ENCODE measurements around the gene MPRIP.
"Not testable (repeated sequence)": the region's sequence is repeated elsewhere in the genome, so short reads cannot be mapped to it uniquely, and the experiment has no call there.

MPRIP gene

DNA sequence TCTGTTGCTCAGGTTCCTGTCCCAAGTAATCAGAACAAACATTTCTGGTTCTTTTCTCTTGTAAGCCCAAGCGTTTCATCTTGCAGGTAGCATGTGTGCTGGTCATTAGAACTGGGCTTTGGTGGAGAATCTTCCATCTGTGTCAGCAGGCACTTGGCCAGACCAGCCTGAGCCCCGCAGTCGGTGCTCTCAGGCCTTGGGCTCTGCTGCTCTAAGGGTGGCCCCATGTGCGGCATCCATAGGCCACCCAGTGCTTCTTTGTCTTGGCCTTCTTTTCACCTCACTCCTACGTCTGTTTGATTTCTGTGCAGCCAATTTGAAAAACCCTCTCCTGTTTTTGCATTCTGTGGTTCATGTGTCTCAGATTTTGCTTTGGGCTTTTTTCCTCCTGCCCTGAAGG lies 112.3 kb downstream of the MPRIP start:
- FAIRE-seq, result no peak
- DNase-seq (ENCODE audit: extremely low spot score, insufficient read length, low read depth), result no peak

DNA sequence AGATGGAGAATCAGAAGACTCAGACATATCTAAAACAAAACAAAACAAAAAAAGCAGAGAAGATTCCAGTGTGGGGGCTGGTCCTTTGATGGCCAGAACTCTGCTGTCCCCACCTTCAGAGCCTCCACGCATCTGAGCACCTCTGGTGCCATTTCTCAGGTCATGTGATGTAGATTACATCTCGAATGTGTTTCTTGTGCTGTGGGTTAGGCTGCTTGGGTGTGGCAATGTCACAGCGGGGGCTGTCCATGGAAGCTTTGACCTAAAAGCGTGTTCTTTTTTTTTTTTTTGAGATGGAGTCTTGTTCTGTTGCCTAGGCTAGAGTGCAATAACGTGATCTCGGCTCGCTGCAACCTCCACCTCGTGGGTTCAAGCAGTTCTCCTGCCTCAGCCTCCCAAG lies 112.7 kb downstream of the MPRIP start:
- DNase-seq (ENCODE audit: extremely low spot score, insufficient read length, low read depth) (no peak), FAIRE-seq (no peak)

DNA sequence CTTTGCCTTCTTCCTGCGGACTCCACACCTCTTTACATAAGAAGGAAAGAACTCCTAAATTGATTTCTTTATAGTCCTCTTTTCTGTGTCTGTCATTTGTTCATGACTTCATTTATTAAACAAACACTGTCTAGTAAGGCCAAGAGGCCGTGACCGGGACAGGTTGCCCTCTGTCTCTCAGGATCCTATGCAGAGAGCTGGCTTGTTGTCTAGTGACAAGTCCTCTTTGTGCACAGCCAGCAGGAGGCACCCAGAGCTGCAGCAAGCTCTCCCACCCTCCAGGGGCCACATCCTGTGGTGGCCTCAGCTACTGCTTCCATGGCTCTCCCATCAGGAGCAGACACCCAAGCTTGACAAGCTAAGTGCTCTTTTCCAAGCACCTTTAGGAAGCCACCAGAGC lies 113.3 kb downstream of the MPRIP start:
- no peak for DNase-seq (ENCODE audit: extremely low spot score, insufficient read length, low read depth)
- FAIRE-seq, result no peak

DNA sequence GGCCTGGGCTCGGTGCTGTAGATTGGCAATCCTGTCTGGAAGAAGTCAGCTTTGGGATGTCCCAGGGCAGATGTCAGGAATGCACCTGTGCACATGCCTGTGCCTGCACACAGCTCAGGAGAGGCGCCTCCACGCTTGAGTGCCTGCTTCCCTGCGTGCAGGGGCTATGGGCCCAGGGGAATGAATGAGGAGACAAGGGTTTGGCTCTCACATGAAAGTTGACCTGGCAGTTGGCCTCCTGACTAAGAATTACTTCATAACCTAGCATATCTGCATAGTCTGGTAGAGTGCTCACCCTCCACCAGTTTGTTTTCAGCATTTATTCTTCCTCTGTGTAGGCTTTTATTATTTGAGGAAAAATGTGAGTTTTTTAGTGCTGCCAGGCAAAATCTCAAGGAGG lies 113.8 kb downstream of the MPRIP start:
- no peak for FAIRE-seq
- no peak for DNase-seq (ENCODE audit: extremely low spot score, insufficient read length, low read depth)

DNA sequence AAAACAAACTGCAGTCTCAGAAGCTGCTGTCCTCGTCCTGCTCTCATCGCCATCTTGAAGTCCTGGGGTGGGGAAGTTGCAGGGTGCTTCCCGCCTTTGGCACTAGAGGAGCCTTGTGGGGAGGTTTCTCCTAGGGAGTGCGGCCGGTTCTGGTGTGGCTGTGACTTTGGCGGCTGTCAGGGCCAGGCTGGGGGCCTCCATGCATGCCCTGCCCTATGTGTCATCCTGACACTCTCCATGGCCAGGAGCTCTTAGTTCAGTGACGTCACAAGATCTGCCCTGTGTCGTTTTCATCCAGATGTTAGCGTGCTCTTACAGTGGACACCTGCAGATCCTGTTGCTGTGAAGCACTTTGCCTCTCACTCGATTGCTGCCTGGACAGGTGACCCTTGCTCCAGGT lies 114.3 kb downstream of the MPRIP start:
- FAIRE-seq (no peak), DNase-seq (ENCODE audit: extremely low spot score, insufficient read length, low read depth) (no peak)

DNA sequence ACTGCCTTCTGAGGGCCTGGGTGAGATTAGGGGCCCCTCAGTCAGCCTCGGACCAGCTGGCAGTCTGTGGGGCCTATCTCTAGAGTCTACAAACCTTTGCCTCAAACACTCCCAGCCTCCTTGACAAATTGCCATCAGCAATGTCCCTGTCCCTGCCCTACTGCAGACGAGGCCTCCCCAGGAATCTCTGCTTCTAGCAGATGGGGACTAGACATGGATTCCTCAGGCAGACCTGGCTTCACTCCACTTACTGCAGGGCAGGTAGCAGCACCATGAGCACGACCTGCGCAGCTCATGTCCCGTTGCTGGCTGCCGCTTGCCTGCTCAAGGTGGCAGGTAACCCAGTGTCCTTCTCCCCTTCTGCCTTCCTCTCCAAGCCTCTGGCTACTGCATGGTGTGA lies 114.8 kb downstream of the MPRIP start:
- DNase-seq (ENCODE audit: extremely low spot score, insufficient read length, low read depth) (no peak), FAIRE-seq (no peak)

DNA sequence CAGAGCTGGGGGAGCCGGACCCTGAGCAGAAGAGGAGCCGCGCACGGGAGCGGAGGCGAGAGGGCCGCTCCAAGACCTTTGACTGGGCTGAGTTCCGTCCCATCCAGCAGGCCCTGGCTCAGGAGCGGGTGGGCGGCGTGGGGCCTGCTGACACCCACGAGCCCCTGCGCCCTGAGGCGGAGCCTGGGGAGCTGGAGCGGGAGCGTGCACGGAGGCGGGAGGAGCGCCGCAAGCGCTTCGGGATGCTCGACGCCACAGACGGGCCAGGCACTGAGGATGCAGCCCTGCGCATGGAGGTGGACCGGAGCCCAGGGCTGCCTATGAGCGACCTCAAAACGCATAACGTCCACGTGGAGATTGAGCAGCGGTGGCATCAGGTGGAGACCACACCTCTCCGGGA lies 116.2 kb downstream of the MPRIP start:
- not testable (repeated sequence) for FAIRE-seq; DNase-seq (ENCODE audit: extremely low spot score, insufficient read length, low read depth)

DNA sequence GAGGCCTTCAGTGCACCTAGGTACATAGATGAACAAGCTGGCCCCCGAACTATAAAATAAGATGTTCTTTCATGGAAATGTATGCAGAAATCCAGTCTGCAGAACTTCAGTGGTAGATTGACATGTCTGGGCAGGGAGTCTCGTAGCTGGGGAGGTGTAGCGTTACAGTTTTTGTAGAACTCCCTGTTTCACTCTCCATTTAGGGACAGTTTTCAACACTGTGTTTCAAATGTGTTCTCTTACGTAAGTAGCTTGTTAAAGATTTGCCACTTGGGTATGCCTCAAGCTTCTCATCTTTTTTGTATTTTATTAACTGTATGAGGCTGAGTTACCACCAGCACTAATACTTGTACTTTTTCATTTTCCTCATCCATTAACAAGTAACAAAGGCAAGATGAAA lies 117.3 kb downstream of the MPRIP start:
- no peak for FAIRE-seq
- no peak for DNase-seq (ENCODE audit: extremely low spot score, insufficient read length, low read depth)

DNA sequence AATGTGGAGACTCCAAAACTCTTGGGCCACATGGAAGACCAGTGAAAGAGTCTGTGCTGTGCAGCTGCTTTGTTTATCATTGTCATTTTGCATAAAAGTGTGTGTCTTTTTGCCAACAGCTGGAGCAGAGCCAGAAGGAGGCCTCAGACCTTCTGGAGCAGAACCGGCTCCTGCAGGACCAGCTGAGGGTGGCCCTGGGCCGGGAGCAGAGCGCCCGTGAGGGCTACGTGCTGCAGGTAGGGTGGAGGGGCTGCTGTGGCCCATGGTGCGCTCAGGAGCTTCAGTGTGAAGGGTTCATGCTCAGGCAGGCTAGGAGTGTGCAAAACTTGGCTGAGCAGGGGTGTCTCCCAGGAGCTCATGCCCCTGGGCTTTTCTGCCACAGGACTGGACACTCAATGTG lies 118.9 kb downstream of the MPRIP start:
- FAIRE-seq, result no peak

DNA sequence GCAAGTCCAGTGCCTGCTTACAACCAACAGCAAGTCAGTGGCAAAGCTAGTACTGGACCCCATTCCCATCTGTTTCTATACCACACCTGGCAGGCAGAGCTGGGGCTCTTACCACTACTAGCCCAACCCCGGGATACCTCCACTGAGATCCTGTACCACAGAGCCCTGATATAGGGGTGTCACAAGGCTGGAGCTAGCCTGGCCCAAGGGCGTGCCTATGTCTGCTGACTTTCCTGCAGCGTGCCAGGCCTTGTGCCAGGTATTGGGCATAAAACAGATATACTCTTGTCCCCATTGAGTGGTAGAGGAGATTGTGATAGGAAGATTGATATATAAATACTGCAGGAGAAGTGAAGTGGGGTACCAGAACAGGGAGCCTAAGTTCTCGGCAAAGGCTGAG lies 119.5 kb downstream of the MPRIP start:
- DNase-seq (ENCODE audit: extremely low spot score, insufficient read length, low read depth) (no peak), FAIRE-seq (no peak)

More for the DNA sequence above, 118.9 kb downstream of the MPRIP start:
- no peak for DNase-seq (ENCODE audit: extremely low spot score, insufficient read length, low read depth)

DNA sequence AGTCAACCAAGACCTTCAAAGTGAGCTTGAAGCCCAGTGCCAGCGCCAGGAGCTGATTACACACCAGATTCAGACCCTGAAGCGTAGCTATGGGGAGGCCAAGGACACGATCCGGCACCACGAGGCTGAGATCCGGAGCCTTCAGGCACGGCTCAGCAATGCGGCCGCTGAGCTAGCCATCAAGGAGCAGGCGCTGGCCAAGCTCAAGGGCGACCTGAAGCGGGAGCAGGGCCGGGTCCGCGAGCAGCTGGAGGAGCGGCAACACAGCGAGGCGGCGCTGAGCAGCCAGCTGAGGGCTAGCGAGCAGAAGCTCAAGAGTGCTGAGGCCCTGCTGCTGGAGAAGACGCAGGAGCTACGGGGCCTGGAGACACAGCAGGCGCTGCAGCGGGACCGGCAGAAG lies 121.9 kb downstream of the MPRIP start:
- no peak for DNase-seq (ENCODE audit: extremely low spot score, insufficient read length, low read depth)
- no peak for FAIRE-seq

DNA sequence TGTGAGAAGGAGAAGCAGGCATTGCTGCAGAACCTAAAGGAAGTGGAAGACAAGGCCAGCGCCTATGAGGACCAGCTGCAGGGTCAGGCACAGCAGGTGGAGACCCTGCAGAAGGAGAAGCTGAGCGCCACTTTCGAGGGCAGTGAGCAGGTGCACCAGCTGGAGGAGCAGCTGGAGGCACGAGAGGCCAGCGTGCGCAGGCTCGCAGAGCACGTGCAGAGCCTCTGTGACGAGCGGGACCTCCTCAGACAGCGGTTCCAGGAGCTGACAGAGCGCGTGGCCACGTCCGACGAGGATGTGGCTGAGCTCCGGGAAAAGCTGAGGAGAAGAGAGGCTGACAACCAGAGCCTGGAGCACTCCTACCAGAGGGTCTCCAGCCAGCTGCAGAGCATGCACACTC lies 122.4 kb downstream of the MPRIP start:
- DNase-seq (ENCODE audit: extremely low spot score, insufficient read length, low read depth) (no peak), FAIRE-seq (no peak)

DNA sequence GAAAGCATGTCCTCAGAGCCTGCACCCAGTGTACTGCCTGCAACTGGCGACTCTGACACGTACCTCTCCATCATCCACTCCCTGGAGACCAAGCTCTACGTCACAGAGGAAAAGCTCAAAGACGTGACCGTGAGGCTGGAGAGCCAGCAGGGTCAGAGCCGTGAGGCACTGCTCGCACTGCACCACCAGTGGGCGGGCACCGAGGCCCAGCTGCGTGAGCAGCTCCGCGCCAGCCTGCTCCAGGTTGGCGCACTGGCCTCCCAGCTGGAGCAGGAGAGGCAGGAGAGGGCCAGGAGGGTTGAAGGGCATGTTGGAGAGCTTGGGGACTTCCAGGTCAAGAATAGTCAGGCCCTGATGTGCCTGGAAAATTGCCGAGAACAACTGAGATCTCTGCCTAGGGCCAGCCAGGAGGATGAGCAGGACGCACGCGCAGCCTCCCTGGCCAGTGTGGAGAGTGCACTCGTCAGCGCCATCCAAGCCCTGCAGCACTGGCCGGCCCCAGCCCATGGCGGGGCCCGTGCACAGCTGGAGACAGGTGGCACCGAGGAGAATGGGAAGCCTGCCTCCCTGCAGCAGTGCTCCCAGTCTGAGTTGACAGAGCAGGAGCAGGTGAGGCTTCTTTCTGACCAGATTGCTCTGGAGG lies 123.5 kb downstream of the MPRIP start:
- DNase-seq (ENCODE audit: extremely low spot score, insufficient read length, low read depth) (no peak), FAIRE-seq (no peak)

DNA sequence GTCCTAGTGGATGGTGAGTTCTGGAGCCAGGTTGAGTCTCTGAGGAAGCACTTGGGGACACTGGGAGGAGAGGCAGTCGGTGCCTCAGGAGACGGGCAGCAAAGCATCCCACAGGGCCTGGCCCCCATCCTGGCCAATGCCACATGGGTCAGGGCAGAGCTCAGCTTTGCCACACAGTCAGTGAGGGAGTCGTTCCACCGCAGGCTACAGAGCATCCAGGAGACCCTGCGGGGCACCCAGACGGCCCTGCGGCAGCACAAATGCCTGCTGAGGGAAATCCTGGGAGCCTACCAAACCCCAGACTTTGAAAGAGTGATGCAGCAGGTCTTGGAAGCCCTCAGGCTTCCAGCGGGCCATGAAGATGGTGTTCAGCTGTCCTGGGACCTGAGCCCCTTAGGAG lies 124.2 kb downstream of the MPRIP start:
- DNase-seq (ENCODE audit: extremely low spot score, insufficient read length, low read depth) (no peak), FAIRE-seq (no peak)

DNA sequence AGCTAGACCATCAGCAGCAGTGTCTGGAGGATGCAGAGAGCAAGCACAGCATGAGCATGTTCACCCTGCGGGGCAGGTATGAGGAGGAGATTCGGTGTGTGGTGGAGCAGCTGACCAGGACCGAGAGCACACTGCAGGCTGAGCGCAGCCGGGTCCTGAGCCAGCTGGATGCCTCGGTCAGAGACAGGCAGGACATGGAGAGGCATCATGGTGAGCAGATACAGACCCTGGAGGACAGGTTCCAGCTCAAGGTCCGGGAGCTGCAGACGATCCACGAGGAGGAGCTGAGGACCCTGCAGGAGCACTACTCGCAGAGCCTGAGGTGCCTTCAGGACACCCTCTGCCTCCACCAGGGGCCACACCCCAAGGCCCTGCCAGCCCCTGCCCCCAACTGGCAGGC lies 125.1 kb downstream of the MPRIP start:
- no peak for FAIRE-seq
- no peak for DNase-seq (ENCODE audit: extremely low spot score, insufficient read length, low read depth)

DNA sequence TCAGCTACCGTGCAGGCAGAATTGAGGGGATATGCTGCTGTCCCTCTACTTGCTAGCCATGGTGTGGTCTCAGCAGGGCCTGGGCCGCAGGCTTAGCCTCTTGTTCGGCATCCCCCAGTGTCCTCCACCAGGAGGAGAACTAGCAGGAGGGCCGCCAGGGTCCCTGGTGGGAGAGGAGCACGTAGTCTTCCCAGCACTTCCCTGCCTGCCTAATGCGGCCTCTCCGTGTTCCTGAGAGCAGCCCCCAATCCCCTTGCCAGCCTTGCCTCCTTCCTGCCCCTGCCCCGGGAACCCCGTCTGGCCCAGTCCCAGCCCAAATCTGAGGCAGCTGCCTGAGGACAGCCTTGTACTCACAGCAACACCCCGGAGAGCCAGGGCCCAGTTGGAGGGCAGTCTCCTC lies 125.7 kb downstream of the MPRIP start:
- FAIRE-seq (no peak), DNase-seq (ENCODE audit: extremely low spot score, insufficient read length, low read depth) (no peak)

DNA sequence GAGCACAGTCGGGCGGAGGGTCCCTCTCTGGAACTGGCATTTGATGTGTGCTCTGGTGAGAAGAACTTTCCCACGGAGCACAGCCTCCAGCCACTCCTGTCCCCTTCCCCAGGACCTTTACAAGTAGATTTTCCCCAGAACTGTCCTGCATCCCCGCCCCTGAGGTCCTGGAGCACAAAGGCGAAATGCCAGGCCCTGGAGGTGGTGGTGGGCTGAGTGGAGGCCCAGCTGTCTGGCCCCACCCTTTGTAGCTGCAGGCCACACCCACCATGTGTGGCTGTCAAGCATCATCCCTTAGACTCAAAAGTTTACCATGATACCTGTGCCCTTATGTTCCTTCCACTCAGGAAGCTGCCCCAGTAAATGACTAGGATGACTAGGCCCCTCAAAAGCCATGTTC lies 126.1 kb downstream of the MPRIP start:
- no peak for DNase-seq (ENCODE audit: extremely low spot score, insufficient read length, low read depth)
- FAIRE-seq, result no peak

DNA sequence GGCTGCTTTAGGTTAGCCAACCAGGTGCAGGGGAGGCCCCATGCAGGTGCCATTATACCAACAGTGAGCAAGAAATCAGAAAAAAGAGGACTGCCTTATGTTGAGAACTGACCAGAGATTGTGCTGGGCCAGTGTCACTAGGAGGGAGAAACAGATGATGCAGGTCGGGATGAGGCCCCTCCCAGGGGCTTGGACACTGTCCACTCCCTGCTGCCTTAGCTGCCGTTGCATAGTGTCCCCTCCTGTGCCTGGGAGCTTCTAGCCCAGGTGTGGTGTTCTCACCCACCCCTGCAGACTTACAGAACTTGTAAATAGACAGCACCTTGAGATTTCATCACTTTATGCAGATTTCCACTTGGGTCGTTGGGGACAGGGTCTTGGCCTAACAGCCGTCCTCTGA lies 127.1 kb downstream of the MPRIP start:
- no peak for FAIRE-seq
- DNase-seq (ENCODE audit: extremely low spot score, insufficient read length, low read depth), result no peak

DNA sequence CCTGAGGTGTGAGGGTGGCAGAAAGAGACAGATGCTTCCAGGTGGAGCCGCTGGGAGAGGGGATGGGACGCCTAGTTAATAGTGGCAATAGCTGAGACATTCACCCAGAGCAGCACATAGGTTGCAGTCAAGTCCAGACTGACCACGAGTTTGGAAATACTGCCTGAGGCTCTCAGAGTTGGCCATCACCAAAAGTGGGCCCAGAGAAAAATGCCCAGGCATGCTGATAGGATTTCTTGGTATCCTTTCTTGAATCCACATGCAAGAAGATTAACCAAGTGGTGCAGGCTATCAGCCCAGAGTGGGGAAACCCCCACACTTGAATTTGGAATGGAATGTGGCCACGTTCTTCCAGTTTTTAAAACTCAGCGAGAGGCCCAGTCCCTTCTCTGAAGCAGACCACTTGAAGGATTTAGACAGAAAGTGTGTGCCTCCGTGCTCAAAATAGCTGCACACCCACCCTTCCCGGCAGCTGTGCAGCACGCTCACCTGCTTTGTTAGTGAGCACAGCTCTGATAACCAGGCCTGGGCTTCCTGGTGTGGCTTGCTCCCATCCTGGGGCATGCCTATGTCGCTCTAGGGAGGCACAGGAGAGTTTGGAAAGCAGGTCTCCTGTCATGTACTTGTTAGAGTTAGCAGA lies 128.2 kb downstream of the MPRIP start:
- no peak for DNase-seq (ENCODE audit: extremely low spot score, insufficient read length, low read depth)

DNA sequence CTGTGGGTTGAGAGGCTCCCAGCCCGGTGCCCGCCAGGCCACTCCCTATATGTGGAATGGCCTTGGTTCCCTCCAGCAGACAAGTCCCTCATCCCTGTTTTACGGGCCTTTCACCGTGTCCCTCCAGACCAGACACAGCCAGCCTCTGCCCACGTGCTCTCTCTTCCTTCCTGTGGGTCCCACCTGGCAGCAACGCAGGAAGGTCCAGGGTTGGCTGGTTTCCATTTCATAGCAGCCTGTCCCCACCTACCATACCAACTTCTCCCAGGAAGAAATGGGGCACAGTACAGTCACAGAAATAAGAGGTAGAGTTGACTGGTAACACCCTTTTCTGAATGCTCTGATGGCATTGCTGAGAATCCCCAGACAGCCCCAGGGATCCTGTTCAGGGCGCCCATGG lies 128.9 kb downstream of the MPRIP start:
- DNase-seq (ENCODE audit: extremely low spot score, insufficient read length, low read depth) (no peak), FAIRE-seq (no peak)

More for the DNA sequence above, 128.2 kb downstream of the MPRIP start:
- FAIRE-seq, result no peak

DNA sequence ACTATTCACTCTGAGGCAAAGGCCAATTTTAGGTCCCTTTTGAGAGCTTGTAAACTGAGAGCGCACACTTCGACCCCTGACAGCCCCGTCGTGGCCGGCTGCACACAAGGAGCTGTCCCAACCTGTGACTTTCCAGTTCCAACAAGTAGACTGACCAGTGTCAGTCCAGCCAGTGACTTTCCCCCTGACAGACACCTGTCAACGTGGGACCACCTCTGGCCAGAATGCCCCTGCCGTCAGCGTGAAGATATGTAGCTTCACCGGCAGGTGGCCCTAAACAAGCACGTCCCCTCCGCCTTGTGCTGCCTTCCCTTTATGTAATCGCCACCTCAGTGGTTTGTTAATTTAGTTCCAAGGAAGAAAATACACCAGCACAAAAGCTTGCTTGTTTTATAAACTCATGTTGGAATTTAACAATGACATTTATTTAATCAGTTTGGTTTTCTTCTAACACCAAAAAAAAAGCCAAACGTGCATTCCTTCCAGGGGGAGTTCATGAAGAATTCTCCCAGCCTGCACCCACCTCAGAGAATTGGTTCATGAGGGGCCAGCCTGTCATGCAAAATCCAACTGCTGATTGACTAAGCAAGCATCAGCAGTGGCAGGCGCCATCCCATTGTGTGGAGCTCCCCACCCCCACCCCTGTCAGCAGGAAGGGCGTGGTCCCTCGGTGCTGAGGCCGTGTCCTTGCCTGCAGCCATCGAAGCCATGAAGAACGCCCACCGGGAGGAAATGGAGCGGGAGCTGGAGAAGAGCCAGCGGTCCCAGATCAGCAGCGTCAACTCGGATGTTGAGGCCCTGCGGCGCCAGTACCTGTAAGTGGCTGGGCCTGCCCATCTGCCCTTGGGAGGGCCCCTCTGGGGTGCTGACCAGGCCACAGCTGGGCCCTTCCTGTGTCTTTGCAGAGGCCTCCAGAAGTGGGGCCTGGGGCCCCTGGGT lies 130.0 kb downstream of the MPRIP start:
- DNase-seq (ENCODE audit: extremely low spot score, insufficient read length, low read depth), result no peak
- FAIRE-seq, result no peak
